GM08714 (cell line): ENCODE measurements around the gene OPTC.

Experiments used
- H3K4me3 ChIP-seq: fragments of 200-500 bp; sonication (Bioruptor generic); 2 replicates; pipeline ENCODE4 v1.5.1; 2014; ENCODE audit warnings: mild to moderate bottlenecking, low read length, inconsistent platforms
- ZNF274 ChIP-seq: IDR thresholded peaks from 2 replicates; pipeline ENCODE4 v1.6.1; 2012; ENCODE audit warnings: mild to moderate bottlenecking, low read depth, low read length

OPTC gene

DNA sequence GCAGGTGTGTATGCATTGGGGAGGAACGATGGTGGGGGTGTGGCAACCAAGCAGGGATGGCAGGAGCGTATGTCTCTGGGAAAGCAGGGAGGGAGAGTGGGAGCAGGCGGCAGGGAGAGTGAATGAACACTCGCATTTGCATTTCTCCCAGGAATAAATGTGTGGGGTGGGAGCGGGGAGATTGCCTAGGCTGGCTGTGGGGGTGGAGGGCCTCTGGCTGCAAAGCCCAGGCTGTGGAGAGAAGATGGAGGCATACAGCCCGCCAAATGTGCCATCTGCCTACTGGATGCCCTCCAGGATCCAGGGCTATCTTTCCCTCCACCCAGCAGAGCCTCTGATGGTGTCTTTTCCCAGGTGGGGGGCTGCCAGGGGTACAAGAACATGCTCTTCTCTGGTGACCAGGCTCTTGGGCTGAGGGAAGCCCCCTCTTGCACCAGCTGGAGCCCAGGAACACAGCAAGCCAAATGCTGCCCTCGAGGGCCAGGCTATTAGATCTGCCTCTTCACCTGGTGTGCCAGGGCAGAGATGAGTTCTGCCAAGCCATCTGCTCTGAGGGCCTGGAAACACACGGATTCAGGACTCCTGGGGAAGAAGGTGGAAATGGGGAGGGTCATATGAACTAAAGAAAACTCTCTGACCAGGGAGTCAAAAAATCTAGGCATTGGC, 1.7 kb upstream of the OPTC start:
- TF ChIP-seq ZNF274 = no peak
- no peak overlapping the region for H3K4me3 ChIP-seq

DNA sequence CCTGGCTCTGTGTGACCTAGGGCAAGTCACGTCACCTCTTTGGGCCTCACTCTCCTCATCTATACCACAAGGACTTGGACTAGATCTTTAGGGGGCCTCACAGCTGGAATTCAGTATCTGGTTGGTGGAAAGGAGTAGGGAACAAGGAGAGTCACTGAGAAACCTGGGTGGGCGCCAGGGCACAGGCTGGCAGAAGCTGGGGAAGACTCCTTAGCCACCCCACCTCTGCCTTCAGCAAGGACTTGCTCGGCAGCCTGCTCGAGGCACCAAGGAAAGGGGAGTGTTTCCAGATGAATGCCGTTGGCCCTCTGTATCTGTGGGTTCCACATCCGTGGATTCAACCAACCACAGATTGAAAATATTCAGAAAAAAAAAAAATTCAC, 1.2 kb upstream of the OPTC start:
- TF ChIP-seq ZNF274 = no peak
- no peak overlapping the region for H3K4me3 ChIP-seq

DNA sequence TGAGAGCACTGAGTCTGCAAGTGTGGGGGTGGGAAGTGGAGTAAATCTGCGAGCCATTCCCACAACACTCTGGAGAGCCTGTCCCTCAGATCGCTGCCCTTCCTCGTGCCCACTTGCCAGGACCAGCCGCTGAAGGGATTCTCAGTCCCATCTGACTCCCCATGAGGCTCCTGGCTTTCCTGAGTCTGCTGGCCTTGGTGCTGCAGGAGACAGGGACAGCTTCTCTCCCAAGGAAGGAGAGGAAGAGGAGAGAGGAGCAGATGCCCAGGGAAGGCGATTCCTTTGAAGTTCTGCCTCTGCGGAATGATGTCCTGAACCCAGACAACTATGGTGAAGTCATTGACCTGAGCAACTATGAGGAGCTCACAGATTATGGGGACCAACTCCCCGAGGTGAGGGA, 1.9 kb downstream of the OPTC start:
- no peak for TF ChIP-seq ZNF274
- no peak overlapping the region for H3K4me3 ChIP-seq

DNA sequence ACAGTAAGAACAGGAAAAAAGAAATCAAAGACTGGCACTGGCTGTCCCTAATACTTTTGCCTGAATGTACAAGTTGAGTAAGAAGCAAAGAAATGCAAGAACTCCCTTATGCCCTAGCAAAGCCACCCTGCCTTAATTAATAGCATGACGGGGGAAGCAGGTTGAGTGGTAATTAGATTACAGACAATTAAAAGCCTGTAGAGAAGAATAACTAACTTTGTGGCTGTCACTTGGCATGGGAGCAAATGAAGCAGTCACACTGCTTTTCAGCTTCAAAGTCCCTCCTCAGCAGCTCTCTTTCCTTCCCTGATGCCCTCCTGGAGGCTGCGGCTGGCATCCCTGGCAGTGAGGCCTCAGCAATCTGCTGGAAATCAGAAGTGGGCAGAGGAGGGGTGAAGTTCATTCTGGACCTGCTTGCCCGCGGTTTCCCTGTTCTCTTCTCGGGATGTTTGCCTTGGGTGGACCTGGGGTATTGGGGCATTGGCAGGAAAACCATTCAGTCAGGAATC, 3.4 kb downstream of the OPTC start:
- H3K4me3 ChIP-seq = no peak overlapping the region
- no peak for TF ChIP-seq ZNF274

DNA sequence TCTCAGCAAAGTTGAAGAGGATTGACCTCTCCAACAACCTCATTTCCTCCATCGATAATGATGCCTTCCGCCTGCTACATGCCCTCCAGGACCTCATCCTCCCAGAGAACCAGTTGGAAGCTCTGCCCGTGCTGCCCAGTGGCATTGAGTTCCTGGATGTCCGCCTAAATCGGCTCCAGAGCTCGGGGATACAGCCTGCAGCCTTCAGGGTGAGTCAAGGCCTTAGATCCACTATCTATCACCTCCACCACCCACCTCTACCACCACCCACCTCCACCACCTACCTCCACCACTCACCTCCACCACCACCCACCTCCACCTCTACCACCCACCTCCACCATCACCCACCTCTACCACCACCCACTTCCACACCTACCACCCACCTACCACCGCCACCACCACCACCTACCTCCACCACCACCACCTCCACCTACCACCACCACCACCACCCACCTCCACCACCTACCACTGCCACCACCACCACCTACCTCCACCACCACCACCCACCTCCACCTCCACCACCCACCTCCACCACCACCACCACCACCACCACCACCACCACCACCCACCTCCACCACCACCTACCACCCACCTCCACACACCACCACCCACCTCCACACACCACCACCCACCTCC, 5.8 kb downstream of the OPTC start:
- no peak overlapping the region for H3K4me3 ChIP-seq

DNA sequence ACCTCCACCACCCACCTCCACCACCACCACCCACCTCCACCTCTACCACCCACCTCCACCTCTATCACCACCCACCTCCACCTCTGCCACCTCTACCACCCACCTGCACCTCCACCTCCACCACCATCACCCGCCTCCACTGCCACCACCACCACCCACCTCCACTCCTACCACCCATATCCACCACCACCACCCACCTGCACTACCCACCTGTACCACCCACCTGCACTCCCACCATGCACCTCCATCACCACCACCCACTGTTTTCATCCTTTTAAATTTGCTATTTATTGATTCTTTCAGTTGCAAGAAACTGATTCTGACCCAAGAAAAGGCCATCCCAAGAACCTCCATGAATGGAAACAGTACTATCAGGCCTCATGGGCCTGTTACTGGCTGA, 6.3 kb downstream of the OPTC start:
- no peak for TF ChIP-seq ZNF274
- no peak overlapping the region for H3K4me3 ChIP-seq

More for the DNA sequence above, 5.8 kb downstream of the OPTC start:
- no peak for TF ChIP-seq ZNF274

DNA sequence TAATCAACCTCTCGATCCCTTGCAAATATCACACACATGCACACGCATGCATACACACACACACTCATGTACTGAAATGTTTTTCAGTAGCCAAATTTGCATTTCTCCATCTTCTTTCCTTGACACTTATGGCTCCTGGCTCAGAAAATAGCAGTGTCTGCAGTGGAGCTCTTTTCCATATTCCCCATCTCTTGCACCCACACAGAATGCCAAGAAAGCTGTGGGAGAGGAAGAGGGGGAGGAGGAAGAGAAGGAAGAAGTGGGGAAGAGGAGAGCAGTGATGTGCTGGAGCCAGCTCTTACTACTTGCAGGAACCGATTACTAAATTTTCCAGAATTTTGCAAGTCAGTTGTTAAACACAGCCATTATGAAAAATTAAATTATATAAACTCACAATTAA, 9.9 kb downstream of the OPTC start:
- H3K4me3 ChIP-seq = no peak overlapping the region
- TF ChIP-seq ZNF274 = no peak

DNA sequence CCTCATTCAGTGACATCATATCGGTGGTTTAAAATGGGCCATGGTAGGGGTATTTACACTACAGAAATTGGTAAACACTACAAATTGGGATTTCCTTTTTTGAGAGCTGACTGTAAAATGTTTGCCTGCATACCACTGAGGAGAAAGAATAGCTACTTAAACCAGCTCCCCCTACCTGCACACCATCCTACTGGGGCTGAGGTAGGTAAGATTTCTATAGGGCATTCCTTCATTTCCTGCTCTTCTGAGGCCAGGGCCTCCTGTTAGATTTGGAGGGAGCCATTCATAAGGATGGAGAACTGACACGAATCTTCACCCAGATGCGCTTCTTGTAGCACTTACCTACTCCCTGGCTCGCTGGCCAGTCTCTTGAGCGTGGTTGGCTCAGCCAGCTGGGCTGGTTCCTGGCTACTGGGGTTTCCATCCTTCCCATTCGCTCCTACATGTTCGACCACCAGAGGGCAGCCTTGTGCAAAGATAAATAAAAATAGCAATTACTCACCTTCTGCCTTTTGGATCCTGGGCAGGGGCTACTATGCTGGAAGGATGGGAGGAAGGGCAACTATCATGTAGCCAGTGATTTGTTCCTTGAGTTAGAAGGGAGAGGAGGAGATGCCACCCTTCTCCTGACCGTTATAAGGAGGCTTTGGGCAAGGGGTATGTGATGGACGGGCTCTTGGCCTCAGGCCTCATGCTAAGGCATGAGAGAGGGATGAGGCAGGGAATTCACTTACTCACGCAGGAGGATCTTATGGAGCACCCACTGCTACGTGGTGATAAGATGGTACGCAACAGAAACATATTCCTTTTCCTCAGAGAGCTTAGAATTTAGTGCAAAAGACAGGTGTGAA, 10.7 kb downstream of the OPTC start:
- TF ChIP-seq ZNF274 = no peak
- no peak overlapping the region for H3K4me3 ChIP-seq

DNA sequence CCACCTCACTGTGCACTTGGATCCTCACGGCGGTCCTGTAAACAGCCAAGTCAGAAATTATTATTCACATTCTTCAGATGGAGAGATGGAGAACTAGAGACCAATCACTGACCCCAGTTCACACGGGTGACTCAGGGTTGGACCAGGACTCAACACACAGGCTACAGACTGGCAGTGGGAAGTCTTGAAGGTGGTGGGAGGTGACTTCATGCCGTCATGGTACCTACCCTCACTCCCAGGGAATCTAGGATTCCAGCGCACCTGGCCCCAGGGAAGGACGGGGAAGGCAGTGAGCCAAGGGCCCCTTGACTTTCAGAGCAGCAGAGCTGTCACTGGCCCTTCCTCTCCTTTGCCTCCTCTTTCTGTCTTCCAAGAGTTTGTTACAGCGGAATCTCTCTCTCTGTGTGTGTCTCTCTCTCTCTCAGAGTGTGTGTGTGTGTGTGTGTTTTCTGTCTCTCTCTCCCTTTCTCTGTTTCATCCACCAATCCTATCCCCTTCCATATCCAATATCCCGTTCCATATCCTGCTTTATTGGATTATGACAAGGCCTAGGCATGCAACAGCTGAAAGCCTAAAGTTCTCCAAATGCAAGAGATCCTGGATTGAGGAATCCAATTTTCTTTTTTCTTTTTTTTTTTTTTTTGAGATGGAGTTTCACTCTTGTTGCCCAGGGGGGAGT, 11.7 kb downstream of the OPTC start:
- H3K4me3 ChIP-seq = no peak overlapping the region
- no peak for TF ChIP-seq ZNF274

DNA sequence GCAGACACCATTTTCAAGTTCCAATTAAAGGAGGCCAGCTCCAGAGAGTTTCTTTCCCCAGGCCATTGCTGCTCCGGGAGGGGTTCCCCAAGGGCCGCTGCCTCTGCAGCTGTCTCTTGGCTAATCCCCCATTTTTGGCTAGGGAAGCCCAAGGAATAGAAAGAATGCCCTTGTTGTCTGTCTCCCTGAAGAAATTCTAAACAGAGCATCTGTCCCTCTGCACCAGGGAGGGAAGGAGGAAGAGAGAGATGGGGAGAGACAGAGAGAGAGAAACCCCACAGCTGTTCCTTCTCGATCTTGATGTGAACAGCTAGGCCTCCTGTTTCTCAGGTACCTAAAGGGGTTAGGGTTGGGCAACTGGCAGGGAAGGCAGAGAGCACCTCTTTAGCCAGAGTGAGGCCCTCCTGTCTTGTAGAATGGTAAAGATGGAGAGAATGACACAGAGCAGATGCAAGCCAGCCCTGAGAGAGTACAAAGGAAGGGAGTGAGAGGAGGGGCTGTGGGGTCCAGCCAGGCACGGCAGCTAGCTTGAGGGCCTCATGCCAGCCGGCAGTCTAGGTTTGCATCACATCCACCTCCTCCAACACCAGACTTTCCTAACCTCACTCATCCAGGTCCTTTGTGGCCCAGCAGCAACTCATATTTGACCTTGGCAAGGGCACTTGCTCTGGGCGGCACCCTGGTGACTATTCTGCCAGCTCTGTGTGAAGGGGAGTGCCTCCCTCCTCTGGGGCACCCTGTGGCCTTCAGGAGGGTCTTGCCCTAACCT, 13.1 kb downstream of the OPTC start:
- no peak for TF ChIP-seq ZNF274
- no peak overlapping the region for H3K4me3 ChIP-seq

DNA sequence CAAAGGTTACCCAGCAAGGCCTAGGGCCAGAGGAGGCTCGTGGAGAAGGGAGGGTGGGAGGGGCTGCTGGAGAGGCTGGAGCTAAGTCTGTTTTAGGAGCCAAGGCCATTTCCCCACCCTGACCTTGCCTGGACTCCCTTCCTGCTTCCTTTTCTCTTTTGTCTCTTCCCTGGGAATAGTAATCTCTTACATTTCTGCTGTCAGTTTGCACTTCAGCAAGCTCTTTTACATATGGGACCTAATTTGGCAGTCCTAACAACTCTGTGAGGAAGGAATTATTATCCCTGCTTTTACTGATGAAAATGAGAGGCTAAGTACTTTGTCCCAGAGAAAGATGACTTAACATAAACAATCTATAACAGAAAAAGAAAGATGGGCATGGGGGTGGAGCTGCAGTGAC, 13.8 kb downstream of the OPTC start:
- no peak for TF ChIP-seq ZNF274
- H3K4me3 ChIP-seq = no peak overlapping the region

DNA sequence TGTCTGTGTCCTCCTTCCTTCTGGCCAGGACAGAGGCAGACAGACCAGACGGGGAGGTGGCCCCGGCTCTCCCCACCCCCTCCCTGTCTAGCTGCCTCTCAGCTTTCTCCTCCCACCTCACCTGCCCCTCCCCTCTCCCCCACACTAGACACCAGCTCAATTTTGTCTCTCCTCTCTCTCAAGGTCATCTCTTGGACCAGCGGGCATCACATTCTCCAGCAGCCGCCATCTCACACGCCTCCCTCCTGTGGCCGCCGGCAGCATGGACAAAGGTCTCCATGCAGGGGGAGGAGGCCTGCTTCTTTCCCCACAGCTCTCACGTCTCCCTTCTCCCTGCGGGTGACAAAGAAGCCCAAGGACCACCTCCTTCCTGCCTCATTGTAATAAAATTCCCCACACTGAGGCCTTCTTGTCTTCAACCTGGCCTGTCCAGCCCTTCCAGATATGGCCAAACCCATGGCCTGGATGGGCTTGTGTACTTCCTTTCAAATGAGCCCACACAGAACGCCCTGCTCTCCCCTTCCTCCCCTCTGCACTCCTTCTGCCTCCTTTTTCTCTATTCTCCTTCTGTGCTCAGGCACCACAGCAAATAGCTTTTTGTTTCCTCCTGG, 14.6 kb downstream of the OPTC start:
- H3K4me3 ChIP-seq = no peak overlapping the region
- no peak for TF ChIP-seq ZNF274

DNA sequence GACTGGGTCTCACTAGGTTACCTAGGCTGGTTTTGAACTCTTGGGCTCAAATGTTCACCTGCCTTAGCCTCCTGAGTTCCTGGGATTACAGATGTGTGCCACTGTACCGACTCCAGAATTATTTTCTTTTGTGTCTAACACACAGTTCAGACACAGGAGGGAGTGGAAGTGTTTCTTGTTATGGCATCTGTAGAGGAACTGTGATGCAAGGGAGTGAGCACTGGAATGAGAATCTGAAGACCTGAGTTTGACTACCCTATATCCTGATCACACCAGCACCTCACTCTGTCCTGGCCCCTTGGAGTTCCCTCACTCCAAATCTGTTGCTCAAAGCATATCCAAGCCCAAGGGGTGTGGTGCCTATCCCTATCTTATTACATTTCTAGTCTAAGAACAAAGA, 15.2 kb downstream of the OPTC start:
- no peak overlapping the region for H3K4me3 ChIP-seq
- TF ChIP-seq ZNF274 = no peak
